Hepatocyte (in vitro differentiated cells): Measurements from ENCODE around the gene PHLDA3.

Experiments
- EZH2 ChIP-seq: fragments of 200-600 bp; sonication (generic); IDR thresholded peaks from 2 replicates; pipeline ENCODE4 v1.6.1; 2016; ENCODE audit warnings: antibody characterized with exemption, mild to moderate bottlenecking, borderline replicate concordance
- EZH2phosphoT487 ChIP-seq: fragments of 200-600 bp; sonication (generic); IDR thresholded peaks from one replicate; pipeline ENCODE4 v1.6.1; 2018; ENCODE audit warnings: antibody characterized with exemption, mild to moderate bottlenecking, low read depth, moderate library complexity; ENCODE audit not compliant: unreplicated experiment, severe bottlenecking
- TF ChIP-seq, protein P1 (sequence below): fragments of 200-600 bp; sonication (generic); IDR thresholded peaks from 2 replicates; pipeline ENCODE4 v1.5.1; 2016; ENCODE audit warnings: antibody characterized with exemption, mild to moderate bottlenecking; ENCODE audit not compliant: poor library complexity

- TF ChIP-seq, protein P1, sequence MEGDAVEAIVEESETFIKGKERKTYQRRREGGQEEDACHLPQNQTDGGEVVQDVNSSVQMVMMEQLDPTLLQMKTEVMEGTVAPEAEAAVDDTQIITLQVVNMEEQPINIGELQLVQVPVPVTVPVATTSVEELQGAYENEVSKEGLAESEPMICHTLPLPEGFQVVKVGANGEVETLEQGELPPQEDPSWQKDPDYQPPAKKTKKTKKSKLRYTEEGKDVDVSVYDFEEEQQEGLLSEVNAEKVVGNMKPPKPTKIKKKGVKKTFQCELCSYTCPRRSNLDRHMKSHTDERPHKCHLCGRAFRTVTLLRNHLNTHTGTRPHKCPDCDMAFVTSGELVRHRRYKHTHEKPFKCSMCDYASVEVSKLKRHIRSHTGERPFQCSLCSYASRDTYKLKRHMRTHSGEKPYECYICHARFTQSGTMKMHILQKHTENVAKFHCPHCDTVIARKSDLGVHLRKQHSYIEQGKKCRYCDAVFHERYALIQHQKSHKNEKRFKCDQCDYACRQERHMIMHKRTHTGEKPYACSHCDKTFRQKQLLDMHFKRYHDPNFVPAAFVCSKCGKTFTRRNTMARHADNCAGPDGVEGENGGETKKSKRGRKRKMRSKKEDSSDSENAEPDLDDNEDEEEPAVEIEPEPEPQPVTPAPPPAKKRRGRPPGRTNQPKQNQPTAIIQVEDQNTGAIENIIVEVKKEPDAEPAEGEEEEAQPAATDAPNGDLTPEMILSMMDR, result no peak
- TF ChIP-seq EZH2 (no peak), EZH2phosphoT487 (no peak)
Measured at GRCh38 chr1:201463071-201463552, 5.9 kb downstream of the PHLDA3 start.
